GM10248 (cell line): ENCODE results near the gene SUN3.
A peak's percentile ranks its signal among the peaks of the same experiment; 100 is the strongest.

Experiments
- CTCF ChIA-PET: fragments of 300-600 bp; sonication (Branson Sonifier 250); formaldehyde crosslinking; extraction: SDS; loops from one replicate; lab custom pipeline; 2021; ENCODE audit warnings: antibody characterized with exemption; lab: Yijun Ruan, JAX
- POLR2A ChIA-PET: fragments of 350-650 bp; sonication (Branson Sonifier 250); formaldehyde crosslinking; extraction: SDS; loops from one replicate; lab custom pipeline; 2020; ENCODE audit warnings: antibody characterized with exemption; lab: Yijun Ruan, JAX
- DNase-seq: peaks from one replicate; pipeline ENCODE4 v3.0.0; 2012; ENCODE audit errors: extremely low spot score
- CTCF ChIP-seq: IDR thresholded peaks from 2 replicates; pipeline ENCODE4 v1.5.1; 2012; ENCODE audit warnings: mild to moderate bottlenecking, low read depth; ENCODE audit errors: extremely low read depth, missing control alignments, control extremely low read depth

Gene SUN3

GRCh38 chr7:47953822-47954221 is 75.1 kb downstream of the SUN3 start:
- POLR2A ChIA-PET, result interaction anchor here (0.6 to 1.4 kb wide), 2 partner anchors 17 to 153 kb away, joined by 3 to 4 read pairs; no protein-coding TSS in a partner anchor
- peak; percentile 63 for DNase-seq
- CTCF ChIA-PET, result interaction anchor here (1.0 to 8.6 kb wide), 8 partner anchors 9 to 688 kb away, joined by 3 to 101 read pairs (median 6); no protein-coding TSS in a partner anchor

GRCh38 chr7:47952224-47952623 is 76.7 kb downstream of the SUN3 start:
- TF ChIP-seq CTCF, result no peak
- CTCF ChIA-PET, result interaction anchor here (0.7 to 9.6 kb wide), 7 partner anchors 11 to 158 kb away, joined by 3 to 187 read pairs (median 7); no protein-coding TSS in a partner anchor
- POLR2A ChIA-PET, result no interaction called here
- DNase-seq, result no peak

More at GRCh38 chr7:47953822-47954221, 75.1 kb downstream of the SUN3 start:
- TF ChIP-seq CTCF, result no peak

GRCh38 chr7:47951374-47951773 is 77.5 kb downstream of the SUN3 start:
- TF ChIP-seq CTCF, result no peak
- no peak for DNase-seq
- CTCF ChIA-PET, result interaction anchor here (1.1 to 9.6 kb wide), 6 partner anchors 10 to 155 kb away, joined by 3 to 187 read pairs (median 7); no protein-coding TSS in a partner anchor
- POLR2A ChIA-PET, result no interaction called here

GRCh38 chr7:47950714-47951113 is 78.2 kb downstream of the SUN3 start:
- TF ChIP-seq CTCF, result no peak
- CTCF ChIA-PET, result interaction anchor here (1.0 to 9.6 kb wide), 7 partner anchors 9 to 204 kb away, joined by 3 to 187 read pairs (median 4); no protein-coding TSS in a partner anchor
- POLR2A ChIA-PET, result no interaction called here
- DNase-seq, result no peak

GRCh38 chr7:47949703-47950102 is 79.2 kb downstream of the SUN3 start:
- ChIA-PET POLR2A (no interaction called here), CTCF (interaction anchor here (1.0 to 9.6 kb wide), 5 partner anchors 11 to 205 kb away, joined by 3 to 187 read pairs (median 24); no protein-coding TSS in a partner anchor)
- TF ChIP-seq CTCF, result no peak
- DNase-seq, result no peak

- DNase-seq, result no peak
- TF ChIP-seq CTCF, result no peak
- POLR2A ChIA-PET, result no interaction called here
- CTCF ChIA-PET, result interaction anchor here (1.0 to 9.6 kb wide), 8 partner anchors 10 to 682 kb away, joined by 3 to 187 read pairs (median 5); no protein-coding TSS in a partner anchor
These were observed 80.6 kb downstream of the SUN3 start, which contains the start of gene PKD1L1 for GRCh38 chr7:47948141-47948790. TSS of gene PKD1L1 (minus strand) at chr7:47948466. CDS start at chr7:47948440, 26 bp downstream.
